Hepatocyte (in vitro differentiated cells): Measurements from ENCODE around the gene LY6G6C.

ENCODE experiments used
- CTCF ChIP-seq: fragments of 200-600 bp; sonication (generic); IDR thresholded peaks from 2 replicates; pipeline ENCODE4 v1.5.1; 2016; ENCODE audit warnings: antibody characterized with exemption, mild to moderate bottlenecking; ENCODE audit not compliant: poor library complexity
- EZH2 ChIP-seq: fragments of 200-600 bp; sonication (generic); IDR thresholded peaks from 2 replicates; pipeline ENCODE4 v1.6.1; 2016; ENCODE audit warnings: antibody characterized with exemption, mild to moderate bottlenecking, borderline replicate concordance

DNA sequence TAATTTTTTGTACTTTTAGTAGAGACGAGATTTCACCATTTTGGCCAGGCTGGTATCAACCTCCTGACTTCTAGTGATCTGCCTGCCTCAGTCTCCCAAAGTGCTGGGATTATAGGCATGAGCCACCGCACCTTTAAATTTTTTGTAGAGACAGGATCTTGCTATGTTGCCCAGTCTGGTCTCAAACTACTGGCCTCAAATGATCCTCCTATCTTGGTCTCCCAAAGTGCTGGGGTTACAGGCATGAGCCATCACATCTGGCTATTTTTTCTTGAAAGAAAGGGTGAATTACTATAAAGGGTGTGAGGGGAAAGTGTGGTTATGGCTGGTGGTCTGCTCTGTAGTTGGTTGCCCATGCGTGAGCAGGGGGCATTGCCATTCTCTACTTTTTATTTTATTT is 13.3 kb downstream of the LY6G6C start:
- TF ChIP-seq CTCF (no peak), EZH2 (no peak)
